Midbrain (tissue), 1 donor: ENCODE results near the gene ZFYVE9.

Experiments
- DNase-seq: peaks from one replicate; lab custom pipeline; 2025; lab: John Stamatoyannopoulos, UW

ZFYVE9 gene

DNA sequence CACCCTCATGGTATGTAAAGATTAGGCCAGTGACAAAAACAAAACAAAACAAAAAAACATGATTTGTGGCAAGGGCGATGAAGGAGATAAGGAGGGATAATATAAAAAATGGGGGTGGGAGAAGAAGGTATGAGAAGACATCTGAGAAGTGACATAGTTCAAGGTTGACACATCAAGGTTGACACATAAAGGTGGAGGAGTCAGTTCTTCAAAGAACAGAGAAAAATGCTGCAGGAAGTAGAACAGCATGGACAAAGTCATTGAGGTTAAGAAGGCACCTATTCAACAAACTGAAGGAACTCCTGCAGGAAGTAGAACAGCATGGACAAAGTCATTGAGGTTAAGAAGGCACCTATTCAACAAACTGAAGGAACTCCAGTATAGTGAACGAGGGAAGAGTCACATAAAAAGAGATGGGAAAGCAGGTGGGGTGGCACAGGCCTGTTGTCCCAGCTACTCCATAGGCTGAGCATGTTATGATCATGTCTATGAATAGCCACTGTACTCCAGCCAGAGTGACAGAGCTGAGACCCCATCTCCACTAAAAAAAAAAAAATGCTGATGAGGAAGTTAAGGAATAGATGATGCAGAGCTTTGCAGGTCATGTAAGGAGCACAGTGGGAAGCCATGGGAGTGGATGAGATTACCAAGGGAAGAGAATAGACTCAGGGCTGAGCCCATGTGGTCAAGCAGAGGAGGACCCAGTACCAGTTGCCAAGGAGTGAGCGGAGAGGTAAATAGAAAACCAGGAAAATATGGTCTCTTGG lies 101.5 kb downstream of the ZFYVE9 start:
- DNase-seq, result no peak

- DNase-seq, result no peak
These were observed 107.9 kb downstream of the ZFYVE9 start for GRCh38 chr1:52249831-52250230.

- no peak for DNase-seq
These were observed 111.5 kb downstream of the ZFYVE9 start for GRCh38 chr1:52253421-52253820.

- no peak for DNase-seq
These were observed 118.0 kb downstream of the ZFYVE9 start for GRCh38 chr1:52259886-52260285.

- DNase-seq, result no peak
These were observed 121.4 kb downstream of the ZFYVE9 start for GRCh38 chr1:52263153-52263910.

- no peak for DNase-seq
These were observed 122.7 kb downstream of the ZFYVE9 start for GRCh38 chr1:52264530-52265115.

- DNase-seq, result no peak
These were observed 124.6 kb downstream of the ZFYVE9 start for GRCh38 chr1:52266507-52266906.

DNA sequence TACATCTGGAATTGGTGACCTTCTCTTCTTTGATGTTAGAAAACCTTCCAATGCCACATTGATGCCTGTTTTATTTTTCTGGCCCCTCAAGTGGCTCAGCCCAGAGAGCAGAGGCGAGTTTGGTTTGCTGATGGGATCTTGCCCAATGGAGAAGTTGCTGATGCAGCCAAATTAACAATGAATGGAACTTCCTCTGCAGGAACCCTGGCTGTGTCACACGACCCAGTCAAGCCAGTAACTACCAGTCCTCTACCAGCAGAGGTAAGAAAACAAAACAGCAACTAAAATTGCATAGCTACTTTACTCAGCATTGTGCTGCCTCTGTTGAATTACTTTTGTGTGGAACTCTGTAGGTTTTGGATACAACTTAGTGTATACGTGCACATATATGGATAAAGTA lies 126.5 kb downstream of the ZFYVE9 start:
- peak; percentile 24 for DNase-seq

DNA sequence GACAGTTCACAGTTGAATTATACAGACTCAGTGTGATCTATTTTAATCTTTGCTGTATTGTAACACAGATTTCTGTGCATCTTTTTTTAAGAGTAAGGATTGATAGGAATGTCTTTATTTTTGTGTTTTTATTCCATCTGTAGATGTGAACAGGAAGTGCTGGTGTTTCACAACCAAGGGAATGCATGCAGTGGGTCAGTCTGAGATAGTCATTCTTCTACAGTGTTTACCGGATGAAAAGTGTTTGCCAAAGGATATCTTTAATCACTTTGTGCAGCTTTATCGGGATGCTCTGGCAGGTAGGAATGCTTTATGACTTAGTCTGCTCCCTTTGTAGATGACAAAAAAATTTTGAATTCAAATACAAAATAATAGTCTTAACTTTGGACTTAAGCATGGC lies 139.6 kb downstream of the ZFYVE9 start:
- no peak for DNase-seq

- no peak for DNase-seq
These were observed 146.4 kb downstream of the ZFYVE9 start for GRCh38 chr1:52288286-52288685.

DNA sequence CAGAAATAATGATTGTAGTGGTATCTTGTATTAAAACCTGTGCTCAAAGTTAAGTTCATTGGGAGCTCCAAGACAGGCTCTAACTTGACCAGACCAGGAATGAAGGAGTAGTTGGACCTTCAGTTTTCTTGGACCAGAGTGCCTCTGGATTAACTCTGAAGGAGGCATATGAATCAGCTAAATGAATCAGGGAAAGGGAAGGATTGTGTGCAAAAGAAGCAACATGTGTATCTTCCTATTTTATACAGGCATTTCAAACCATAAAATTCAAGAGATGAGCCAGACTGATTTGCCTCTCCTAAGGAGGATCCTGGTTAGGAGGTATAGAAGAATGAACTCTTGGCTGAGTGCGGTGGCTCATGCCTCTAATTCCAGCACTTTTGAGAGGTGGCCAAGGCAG lies 152.7 kb downstream of the ZFYVE9 start:
- no peak for DNase-seq

GRCh38 chr1:52296345-52296744 lies 154.5 kb downstream of the ZFYVE9 start:
- DNase-seq, result peak; percentile 22

DNA sequence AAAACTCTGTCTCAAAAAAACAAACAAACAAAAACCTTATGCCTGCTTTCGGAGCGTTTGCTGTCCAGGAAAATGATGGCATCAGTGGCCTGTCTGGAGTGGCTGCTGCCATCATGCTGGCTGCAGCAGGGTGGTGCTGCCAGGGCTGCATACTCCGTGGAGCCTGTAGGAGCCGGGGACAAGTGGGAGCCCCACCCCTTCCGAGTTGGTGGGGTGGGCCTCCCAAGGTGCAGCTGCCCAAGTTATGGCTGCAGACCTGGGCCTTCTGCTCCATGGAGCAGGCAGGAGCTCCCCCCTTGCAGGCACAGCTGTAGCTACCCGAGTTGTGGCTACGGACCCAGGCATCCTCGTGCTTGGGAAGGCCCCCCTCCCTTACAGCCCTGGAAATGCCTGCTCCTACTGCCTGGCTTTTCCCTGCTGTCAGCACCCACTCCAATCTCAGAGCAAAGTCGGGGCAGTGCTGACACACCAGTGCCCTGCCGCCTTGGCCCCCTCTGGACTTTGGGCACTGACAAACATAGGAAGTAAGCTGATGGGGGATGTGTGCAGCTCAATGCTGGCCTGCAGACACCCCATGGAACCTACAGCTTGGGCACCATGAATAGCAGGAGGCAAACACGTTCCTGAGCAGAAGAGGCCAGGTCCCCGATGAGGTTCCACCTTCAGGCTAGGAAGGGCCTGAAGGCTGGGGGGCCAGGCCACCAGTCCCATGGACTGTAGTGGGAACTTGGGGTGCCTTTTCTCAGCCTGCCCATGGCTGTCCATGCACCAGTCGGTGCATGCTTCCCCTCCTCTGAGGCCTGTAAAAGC lies 163.7 kb downstream of the ZFYVE9 start:
- DNase-seq, result no peak

GRCh38 chr1:52306227-52307006 lies 164.5 kb downstream of the ZFYVE9 start:
- no peak for DNase-seq

- no peak for DNase-seq
These were observed 179.2 kb downstream of the ZFYVE9 start for GRCh38 chr1:52321061-52321460.

- no peak for DNase-seq
These were observed 181.8 kb downstream of the ZFYVE9 start for GRCh38 chr1:52323731-52324130.

- DNase-seq, result no peak
These were observed 183.9 kb downstream of the ZFYVE9 start for GRCh38 chr1:52325786-52326185.

- DNase-seq, result no peak
These were observed 186.7 kb downstream of the ZFYVE9 start for GRCh38 chr1:52328615-52329014.

GRCh38 chr1:52332411-52332810 lies 190.5 kb downstream of the ZFYVE9 start:
- no peak for DNase-seq

- DNase-seq, result no peak
These were observed 193.1 kb downstream of the ZFYVE9 start for GRCh38 chr1:52334906-52335528.

- DNase-seq, result no peak
These were observed 195.6 kb downstream of the ZFYVE9 start for GRCh38 chr1:52337439-52337838.
